LNCaP clone FGC (cell line): ENCODE results near the gene LAX1.

ENCODE experiments used
- DNase-seq: peaks from one replicate; pipeline ENCODE4 v3.0.0-alpha.2; 2011; ENCODE audit warnings: low read depth
- H3K4me3 ChIP-seq: 2 replicates; pipeline ENCODE4 v1.5.1; 2011; ENCODE audit warnings: mild to moderate bottlenecking, low read depth, low read length, control low read depth
- CTCF ChIP-seq: IDR thresholded peaks from 2 replicates; pipeline ENCODE4 v1.5.1; 2012; ENCODE audit warnings: mild to moderate bottlenecking; ENCODE audit not compliant: control insufficient read depth, insufficient read depth; ENCODE audit errors: extremely low read depth

Gene LAX1

DNA sequence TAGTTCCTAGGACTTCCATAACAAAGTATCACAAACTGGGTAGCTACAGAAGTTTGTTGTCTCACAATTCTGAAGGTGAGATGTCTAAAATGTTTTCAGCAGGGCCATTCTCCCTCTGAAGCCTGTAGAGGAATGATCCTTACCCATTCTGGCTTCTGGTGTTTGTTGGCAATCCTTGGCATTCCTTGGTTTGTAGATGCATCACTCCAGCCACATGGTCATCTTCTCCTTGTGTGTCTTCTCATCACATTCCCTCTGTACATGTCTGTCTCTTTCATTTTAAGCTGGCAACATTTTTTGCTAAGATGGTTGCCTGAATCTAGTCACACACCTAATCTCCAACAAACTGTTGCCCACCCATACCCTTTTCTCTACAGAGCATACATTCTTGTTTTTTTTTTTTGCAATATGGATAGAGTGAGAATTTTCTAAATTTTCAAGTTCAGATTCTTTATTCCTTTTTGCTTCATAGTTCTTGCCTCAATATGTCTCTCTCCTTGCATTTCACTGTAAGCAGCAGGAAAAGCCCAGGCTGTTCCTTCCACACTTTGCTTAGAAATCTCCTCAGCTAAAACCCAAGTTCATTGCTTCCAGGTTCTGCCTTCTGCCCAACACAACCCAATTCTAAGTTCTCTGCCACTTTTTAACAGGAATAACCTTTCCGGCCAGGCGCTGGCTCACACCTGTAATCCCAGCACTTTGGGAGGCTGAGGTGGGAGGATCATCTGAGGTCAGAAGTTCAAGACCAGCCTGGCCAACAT, 48.8 kb downstream of the LAX1 start:
- no peak for DNase-seq
- no peak for TF ChIP-seq CTCF
- H3K4me3 ChIP-seq, result no peak overlapping the region

DNA sequence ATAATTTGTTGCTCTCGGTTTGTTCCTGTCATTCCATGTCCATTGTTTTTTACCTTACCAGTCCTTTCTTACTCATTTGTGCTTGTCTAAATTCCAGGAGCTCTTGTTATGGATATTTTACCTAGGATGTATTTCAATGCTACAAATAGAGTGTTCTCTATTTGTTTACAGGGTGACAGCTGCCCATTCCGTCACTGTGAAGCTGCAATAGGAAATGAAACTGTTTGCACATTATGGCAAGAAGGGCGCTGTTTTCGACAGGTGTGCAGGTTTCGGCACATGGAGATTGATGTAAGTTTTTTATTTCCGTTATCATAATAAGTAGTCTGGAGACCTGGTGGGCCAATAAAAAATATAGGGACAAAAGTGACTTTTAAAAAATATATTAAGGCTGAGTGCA, 53.4 kb downstream of the LAX1 start:
- no peak for DNase-seq
- no peak for TF ChIP-seq CTCF
- no peak overlapping the region for H3K4me3 ChIP-seq

- no peak for DNase-seq
- H3K4me3 ChIP-seq, result no peak overlapping the region
- TF ChIP-seq CTCF, result no peak
Observed at GRCh38 chr1:203823306-203823705, 58.3 kb downstream of the LAX1 start.
